Ascending aorta (tissue), 2 donors: ENCODE data around the gene VSTM2L. TPM values are rescaled to one million over a fixed set of nuclear protein-coding genes. Genes with fewer than 3 reads are reported as not detected.

Experiments
- DNase-seq, 2 donors: peaks; one replicate each; pipeline ENCODE4 v3.0.0-alpha.2; 2019; ENCODE audit warnings: low spot score in 2 of 2
- H3K27ac ChIP-seq, 2 donors: fragments of 200-600 bp; sonication (generic); one replicate each; pipeline ENCODE4 v1.5.1; 2016 to 2017; ENCODE audit warnings: mild to moderate bottlenecking in 1 of 2
- H3K27me3 ChIP-seq: fragments of 200-600 bp; sonication (generic); one replicate; pipeline ENCODE4 v1.5.1; 2017
- H3K36me3 ChIP-seq, 2 donors: fragments of 200-600 bp; sonication (generic); one replicate each; pipeline ENCODE4 v1.5.1; 2016
- H3K4me1 ChIP-seq, 2 donors: fragments of 200-600 bp; sonication (generic); one replicate each; pipeline ENCODE4 v1.5.1; 2016 to 2017; ENCODE audit warnings: mild to moderate bottlenecking in 1 of 2
- H3K4me3 ChIP-seq, 2 donors: fragments of 200-600 bp; sonication (generic); one replicate each; pipeline ENCODE4 v1.5.1; 2016 to 2017; ENCODE audit warnings: mild to moderate bottlenecking in 1 of 2
- H3K9me3 ChIP-seq, 2 donors: fragments of 200-600 bp; sonication (generic); one replicate each; pipeline ENCODE4 v1.5.1; 2016
- intact Hi-C: fragments of 100-400 bp; cut with DNase I; formaldehyde crosslinking; loops from one replicate; pipeline ENCODE4 v1.15.1; 2023
- total RNA-seq: library from RNA; depleted of rRNA; stranded (reverse); fragments of >200 nt; gene quantifications from one replicate; pipeline ENCODE4 v1.1.0, GENCODE V29; 2016
- TF ChIP-seq, protein P1 (sequence below), 3 experiments: fragments of 200-600 bp in 2 of 3; fragments of 450-650 bp in 1 of 3; sonication (generic) in 2 of 3; IDR thresholded peaks; one replicate each; pipeline ENCODE4 v1.5.1; 2016 to 2019; ENCODE audit warnings: antibody characterized with exemption in 3 of 3, mild to moderate bottlenecking in 1 of 3, moderate library complexity in 1 of 3

The VSTM2L gene
- total RNA-seq, 1 donor from 2014 or later, result 1.1 TPM

DNA sequence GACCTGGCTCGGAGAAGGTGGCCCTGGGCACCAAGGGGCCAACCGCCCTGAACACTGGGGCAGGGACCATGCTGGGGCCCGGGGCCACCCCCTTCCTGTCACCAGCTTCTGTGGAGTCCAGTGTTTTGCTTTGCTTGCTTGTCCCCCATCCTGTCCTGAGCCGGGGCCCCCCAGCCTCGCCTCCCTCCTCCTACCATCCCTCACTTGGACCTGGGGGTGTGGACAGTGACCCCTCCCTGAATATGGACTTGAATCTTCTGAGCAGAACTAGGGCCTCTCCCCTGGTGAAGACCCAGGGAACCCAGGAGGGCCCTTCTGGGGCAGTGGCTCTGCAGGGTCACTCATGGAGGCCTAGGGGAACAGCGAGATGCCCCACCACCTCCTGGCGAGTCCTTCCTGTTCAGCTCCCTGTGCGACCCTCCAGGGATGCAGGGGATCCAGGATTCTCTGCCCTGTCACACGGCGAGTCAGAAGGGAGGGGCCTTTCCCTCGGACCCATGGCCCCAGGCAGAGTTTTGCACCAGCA is 41.6 kb downstream of the VSTM2L start:
- no peak for DNase-seq
- TF ChIP-seq, protein P1, sequence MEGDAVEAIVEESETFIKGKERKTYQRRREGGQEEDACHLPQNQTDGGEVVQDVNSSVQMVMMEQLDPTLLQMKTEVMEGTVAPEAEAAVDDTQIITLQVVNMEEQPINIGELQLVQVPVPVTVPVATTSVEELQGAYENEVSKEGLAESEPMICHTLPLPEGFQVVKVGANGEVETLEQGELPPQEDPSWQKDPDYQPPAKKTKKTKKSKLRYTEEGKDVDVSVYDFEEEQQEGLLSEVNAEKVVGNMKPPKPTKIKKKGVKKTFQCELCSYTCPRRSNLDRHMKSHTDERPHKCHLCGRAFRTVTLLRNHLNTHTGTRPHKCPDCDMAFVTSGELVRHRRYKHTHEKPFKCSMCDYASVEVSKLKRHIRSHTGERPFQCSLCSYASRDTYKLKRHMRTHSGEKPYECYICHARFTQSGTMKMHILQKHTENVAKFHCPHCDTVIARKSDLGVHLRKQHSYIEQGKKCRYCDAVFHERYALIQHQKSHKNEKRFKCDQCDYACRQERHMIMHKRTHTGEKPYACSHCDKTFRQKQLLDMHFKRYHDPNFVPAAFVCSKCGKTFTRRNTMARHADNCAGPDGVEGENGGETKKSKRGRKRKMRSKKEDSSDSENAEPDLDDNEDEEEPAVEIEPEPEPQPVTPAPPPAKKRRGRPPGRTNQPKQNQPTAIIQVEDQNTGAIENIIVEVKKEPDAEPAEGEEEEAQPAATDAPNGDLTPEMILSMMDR (IDR thresholded peaks at IDR 0.05), result no peak

DNA sequence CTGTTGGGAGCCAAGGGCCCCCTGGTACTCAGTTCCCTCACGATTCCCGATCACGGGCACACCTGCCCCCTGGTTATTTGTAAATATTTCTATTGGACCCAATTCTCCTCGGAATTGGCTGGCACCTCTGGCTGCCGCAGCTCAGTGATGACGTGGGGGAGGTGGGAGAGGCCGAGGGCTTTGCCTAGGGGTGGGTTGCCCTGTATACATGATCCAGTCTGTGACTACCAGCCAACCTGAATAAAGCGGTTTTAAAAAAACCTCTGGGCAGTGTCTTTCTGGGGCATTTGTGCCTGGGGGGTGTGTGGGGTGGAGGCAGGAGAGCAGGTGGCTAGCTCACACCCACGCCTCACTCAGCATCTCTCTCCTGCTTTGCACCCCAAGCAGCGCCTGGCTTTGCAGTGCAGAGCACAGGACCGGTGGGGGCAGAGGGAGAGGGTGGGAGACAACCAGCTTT is 42.2 kb downstream of the VSTM2L start:
- no peak overlapping the region for H3K4me3 ChIP-seq
- no peak for DNase-seq
- intact Hi-C loops, result no loop called here
- H3K27ac ChIP-seq, result no peak overlapping the region
- TF ChIP-seq, protein P1 (IDR thresholded peaks at IDR 0.05), result no peak
- no peaks in the 10 kb centered on the region for H3K4me1 ChIP-seq
- no peaks in the 10 kb centered on the region for H3K27me3 ChIP-seq
- H3K36me3 ChIP-seq, result no peaks in the 10 kb centered on the region
- no peaks in the 10 kb centered on the region for H3K9me3 ChIP-seq

More for the DNA sequence above, 41.6 kb downstream of the VSTM2L start:
- Histone ChIP-seq H3K27me3 (no peaks in the 10 kb centered on the region), H3K27ac (no peak overlapping the region), H3K9me3 (no peaks in the 10 kb centered on the region), H3K4me3 (no peak overlapping the region), H3K4me1 (no peaks in the 10 kb centered on the region), H3K36me3 (no peaks in the 10 kb centered on the region)
- intact Hi-C loops, result no loop called here

DNA sequence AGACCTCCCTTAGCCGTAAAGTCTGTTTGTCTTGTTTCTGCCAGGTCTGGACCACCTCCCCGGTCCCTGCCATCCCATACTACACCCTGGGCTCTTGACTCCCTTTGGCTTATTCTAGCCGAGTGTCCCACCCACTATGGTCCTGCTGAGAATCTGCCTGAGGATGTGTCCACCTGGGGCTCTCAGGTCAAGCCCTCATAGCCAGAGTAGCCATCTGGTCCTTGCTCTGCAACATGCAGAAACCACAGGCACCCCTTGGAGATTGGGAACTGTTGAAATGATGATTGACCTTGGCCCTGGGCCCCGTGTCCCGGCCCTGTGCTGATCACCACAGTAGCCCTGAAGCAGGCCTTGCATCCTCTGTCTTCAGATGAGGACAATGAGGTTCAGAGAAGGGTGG is 44.0 kb downstream of the VSTM2L start:
- no peaks in the 10 kb centered on the region for H3K36me3 ChIP-seq
- no peaks in the 10 kb centered on the region for H3K9me3 ChIP-seq
- no peaks in the 10 kb centered on the region for H3K4me1 ChIP-seq
- DNase-seq, result no peak
- TF ChIP-seq, protein P1 (IDR thresholded peaks at IDR 0.05), result no peak
- H3K27me3 ChIP-seq, result no peaks in the 10 kb centered on the region
- no peak overlapping the region for H3K27ac ChIP-seq
- intact Hi-C loops, result no loop called here
- no peak overlapping the region for H3K4me3 ChIP-seq

DNA sequence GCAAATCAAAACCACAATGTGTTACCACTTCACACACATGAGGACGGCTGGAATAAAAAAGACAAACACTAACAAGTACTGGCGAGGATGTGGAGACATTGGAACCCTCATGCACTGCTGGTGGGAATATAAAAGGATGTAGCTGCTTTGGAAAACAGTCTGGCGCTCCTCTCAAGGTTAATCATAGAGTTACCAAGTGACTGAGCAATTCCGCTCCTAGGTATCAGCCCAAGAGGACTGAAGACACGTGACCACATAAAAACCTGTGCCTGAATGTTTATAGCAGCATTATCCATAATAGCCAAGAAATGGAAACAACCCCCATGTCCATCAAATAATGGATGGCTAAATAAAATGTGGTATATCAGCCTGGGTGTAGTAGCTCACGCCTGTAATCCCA is 45.0 kb downstream of the VSTM2L start:
- no peaks in the 10 kb centered on the region for H3K27me3 ChIP-seq
- TF ChIP-seq, protein P1 (IDR thresholded peaks at IDR 0.05), result no peak
- no peak overlapping the region for H3K4me3 ChIP-seq
- H3K36me3 ChIP-seq, result no peaks in the 10 kb centered on the region
- no peaks in the 10 kb centered on the region for H3K9me3 ChIP-seq
- H3K27ac ChIP-seq, result no peak overlapping the region
- intact Hi-C loops, result no loop called here
- H3K4me1 ChIP-seq, result no peaks in the 10 kb centered on the region
- DNase-seq, result no peak

DNA sequence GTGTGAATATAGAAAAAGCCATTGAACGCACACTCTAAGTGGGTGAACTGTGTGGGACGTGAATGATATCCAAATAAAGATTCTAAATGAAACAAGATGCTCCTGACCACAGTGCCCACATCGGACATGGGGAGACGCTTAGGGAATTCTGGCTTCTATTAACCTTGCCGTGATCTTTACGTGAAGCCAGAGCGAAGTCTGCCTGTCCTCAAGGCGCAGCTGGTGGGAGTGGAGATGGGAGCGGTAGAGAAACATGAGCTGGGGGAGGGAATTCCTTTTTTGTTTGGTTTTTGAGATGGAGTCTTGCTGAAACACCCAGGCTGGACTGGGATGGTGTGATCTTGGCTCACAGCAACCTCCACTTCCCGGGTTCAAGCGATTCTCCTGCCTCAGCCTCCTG is 46.0 kb downstream of the VSTM2L start:
- intact Hi-C loops, result no loop called here
- Histone ChIP-seq H3K9me3 (no peaks in the 10 kb centered on the region), H3K27ac (no peak overlapping the region), H3K4me1 (no peaks in the 10 kb centered on the region), H3K36me3 (no peaks in the 10 kb centered on the region), H3K27me3 (no peaks in the 10 kb centered on the region), H3K4me3 (no peak overlapping the region)
- DNase-seq, result no peak
- TF ChIP-seq, protein P1 (IDR thresholded peaks at IDR 0.05), result no peak

DNA sequence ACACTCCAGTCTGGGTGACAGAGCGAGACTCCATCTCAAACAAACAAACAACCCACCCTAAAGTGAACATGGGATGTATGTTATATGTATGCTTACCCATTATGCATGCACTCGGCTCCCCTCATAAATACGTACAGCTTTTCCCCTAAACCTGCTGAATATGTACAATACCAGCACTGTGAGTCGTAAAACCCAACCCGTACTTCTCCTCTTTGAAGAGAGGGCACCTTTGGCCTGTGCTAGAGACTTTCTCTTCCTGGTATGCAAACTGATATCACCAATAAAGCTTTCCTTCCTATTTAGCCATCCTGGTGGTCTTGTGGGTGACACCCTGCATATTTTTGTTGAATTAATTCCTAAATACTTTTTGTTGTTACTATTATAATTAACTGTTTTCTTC is 51.3 kb downstream of the VSTM2L start:
- Histone ChIP-seq H3K27me3 (no peaks in the 10 kb centered on the region), H3K9me3 (no peaks in the 10 kb centered on the region), H3K4me1 (no peaks in the 10 kb centered on the region), H3K36me3 (no peaks in the 10 kb centered on the region), H3K27ac (no peak overlapping the region), H3K4me3 (no peak overlapping the region)
- intact Hi-C loops, result no loop called here
- TF ChIP-seq, protein P1 (IDR thresholded peaks at IDR 0.05), result no peak
- DNase-seq, result no peak
